ENCODE data around the gene EYA2. TPM values are rescaled to one million over a fixed set of nuclear protein-coding genes. Genes with fewer than 3 reads are reported as not detected.
A peak's percentile ranks its signal among the peaks of the same experiment; 100 is the strongest.

EYA2 gene
- total RNA-seq, 1 experiment from 2014 or later = 0.74 TPM

GRCh38 chr20:46895906-46896242 is 1.2 kb downstream of the EYA2 start:
- Histone ChIP-seq H4K8ac (replicated peaks; ENCODE audit: insufficient read length, low read depth, low read length) (no peak overlapping the region), H2AK5ac (ENCODE audit: insufficient read length, low read length) (no peak overlapping the region), H3K9me3 (ENCODE audit: control insufficient read depth, low read depth, low read length) (no peaks in the 10 kb centered on the region), H2BK15ac (ENCODE audit: low read depth, low read length) (no peak overlapping the region), H3K4me1 (ENCODE audit: insufficient read depth, low read length) (no peaks in the 10 kb centered on the region), H3K27ac (ENCODE audit: insufficient read length, low read depth, low read length) (no peak overlapping the region), H2BK12ac (ENCODE audit: insufficient read length, low read depth, low read length) (no peak overlapping the region), H3K56ac (ENCODE audit: insufficient read length, low read depth, low read length) (no peak overlapping the region), H3K79me1 (ENCODE audit: insufficient read depth, low read depth, low read length, poor library complexity, severe bottlenecking) (no peaks in the 10 kb centered on the region), H3K14ac (ENCODE audit: insufficient read depth, low read length) (no peak overlapping the region), H3K4me2 (ENCODE audit: insufficient read depth, insufficient read length, low read length) (peak overlapping the region; percentile 64), H3K79me2 (ENCODE audit: insufficient read depth, low read length) (no peaks in the 10 kb centered on the region), H3K27me3 (ENCODE audit: insufficient read depth, low read length) (peaks cover 16% of the 10 kb centered on the region; the same call in 1 of the 2 replicates), H3K9ac (ENCODE audit: extremely low read depth, insufficient read length, low read length) (no peak overlapping the region), H2AFZ (ENCODE audit: low read length) (no peak overlapping the region), H2BK20ac (ENCODE audit: low read depth, low read length, poor library complexity, severe bottlenecking) (no peak overlapping the region), H4K5ac (ENCODE audit: insufficient read length, low read depth, low read length) (no peak overlapping the region), H3K18ac (ENCODE audit: insufficient read length, low read depth, low read length) (no peak overlapping the region), H3K23ac (ENCODE audit: insufficient read length, low read depth, low read length) (no peak overlapping the region), H3T11ph (ENCODE audit: low read length) (no peak overlapping the region), H3K4ac (ENCODE audit: low read depth, low read length) (no peak overlapping the region), H2BK120ac (ENCODE audit: low read depth, low read length, poor library complexity, severe bottlenecking) (no peak overlapping the region), H2BK5ac (ENCODE audit: insufficient read length, low read length) (no peak overlapping the region), H4K91ac (ENCODE audit: insufficient read length, low read depth, low read length) (no peak overlapping the region), H4K20me1 (ENCODE audit: control insufficient read depth, insufficient read depth, insufficient read length) (no peaks in the 10 kb centered on the region), H3K23me2 (ENCODE audit: insufficient read length, low read depth, low read length, poor library complexity, severe bottlenecking) (peaks cover 11% of the 10 kb centered on the region)
- peaks cover 2 to 3% of the 10 kb centered on the region in 2 experiments for H3K9me3 Mint-ChIP-seq
- peak overlapping the region; percentile 62 to 84 for H3K4me3 Mint-ChIP-seq
- peaks cover 0 to 2% (median under 1%) of the 10 kb centered on the region in 3 experiments; a peak in 4 of 7 replicates for H3K36me3 Mint-ChIP-seq (ENCODE audit: insufficient read depth in 1 of 3, low read depth in 3 of 3)
- no peak for TF ChIP-seq CTCF (conservative IDR thresholded peaks at IDR 0.05)
- H3K27me3 Mint-ChIP-seq (ENCODE audit: low read depth) = peaks cover 61% of the 10 kb centered on the region
- no peak overlapping the region for H3K27ac Mint-ChIP-seq
- no peak for DNase-seq
- peaks cover 30 to 36% of the 10 kb centered on the region in 2 experiments for H3K4me1 Mint-ChIP-seq
- whole genome bisulfite sequencing (ENCODE audit: extremely low coverage, insufficient read length, low lambda C conversion rate) = no CpG with 5 or more reads among the region's 12 CpGs
